ENCODE results near the gene AHI1. TPM values are rescaled to one million over a fixed set of nuclear protein-coding genes. Genes with fewer than 3 reads are reported as not detected.

AHI1 gene
- polyA plus RNA-seq, 2 donors: 3.9 to 8.8 TPM

- Histone ChIP-seq H3K36me3 (ENCODE audit: control insufficient read depth in 2 of 2, insufficient read depth in 2 of 2, low read length in 1 of 2) (no peaks in the 10 kb centered on the region), H3K27ac (ENCODE audit: low read depth in 2 of 2, low read length in 1 of 2) (no peak overlapping the region), H3K4me1 (ENCODE audit: control insufficient read depth in 2 of 2, insufficient read depth in 2 of 2, low read length in 1 of 2) (no peaks in the 10 kb centered on the region), H3K9me3 (ENCODE audit: control insufficient read depth in 2 of 2, insufficient read depth in 1 of 2, low read depth in 1 of 2, low read length in 1 of 2) (no peaks in the 10 kb centered on the region), H3K4me3 (ENCODE audit: low read depth in 1 of 2, low read length in 2 of 2) (no peak overlapping the region), H3K27me3 (ENCODE audit: control insufficient read depth in 1 of 2, insufficient read depth in 2 of 2, low read length in 2 of 2) (no peaks in the 10 kb centered on the region)
- 95 to 97% methylated on average over 1 of the region's 1 CpG for WGBS, 2 donors
Observed at GRCh38 chr6:135328136-135328535, 169.4 kb downstream of the AHI1 start.

GRCh38 chr6:135325624-135326424 lies 171.7 kb downstream of the AHI1 start:
- Histone ChIP-seq H3K4me1 (ENCODE audit: control insufficient read depth in 2 of 2, insufficient read depth in 2 of 2, low read length in 1 of 2) (no peaks in the 10 kb centered on the region), H3K27ac (ENCODE audit: low read depth in 2 of 2, low read length in 1 of 2) (no peak overlapping the region), H3K27me3 (ENCODE audit: control insufficient read depth in 1 of 2, insufficient read depth in 2 of 2, low read length in 2 of 2) (no peaks in the 10 kb centered on the region), H3K4me3 (ENCODE audit: low read depth in 1 of 2, low read length in 2 of 2) (no peak overlapping the region), H3K36me3 (ENCODE audit: control insufficient read depth in 2 of 2, insufficient read depth in 2 of 2, low read length in 1 of 2) (no peaks in the 10 kb centered on the region), H3K9me3 (ENCODE audit: control insufficient read depth in 2 of 2, insufficient read depth in 1 of 2, low read depth in 1 of 2, low read length in 1 of 2) (no peaks in the 10 kb centered on the region)
- WGBS, 2 donors: 81 to 85% methylated on average over 4 of the region's 4 CpGs

- Histone ChIP-seq H3K4me1 (ENCODE audit: control insufficient read depth in 2 of 2, insufficient read depth in 2 of 2, low read length in 1 of 2) (no peaks in the 10 kb centered on the region), H3K27me3 (ENCODE audit: control insufficient read depth in 1 of 2, insufficient read depth in 2 of 2, low read length in 2 of 2) (no peaks in the 10 kb centered on the region), H3K27ac (ENCODE audit: low read depth in 2 of 2, low read length in 1 of 2) (no peak overlapping the region), H3K4me3 (ENCODE audit: low read depth in 1 of 2, low read length in 2 of 2) (no peak overlapping the region), H3K36me3 (ENCODE audit: control insufficient read depth in 2 of 2, insufficient read depth in 2 of 2, low read length in 1 of 2) (no peaks in the 10 kb centered on the region), H3K9me3 (ENCODE audit: control insufficient read depth in 2 of 2, insufficient read depth in 1 of 2, low read depth in 1 of 2, low read length in 1 of 2) (no peaks in the 10 kb centered on the region)
- 95 to 96% methylated on average over 4 of the region's 4 CpGs for WGBS, 2 donors
Observed at GRCh38 chr6:135324531-135324930, 173.0 kb downstream of the AHI1 start.

GRCh38 chr6:135323979-135324378 lies 173.6 kb downstream of the AHI1 start:
- no peak overlapping the region for H3K27ac ChIP-seq (ENCODE audit: low read depth in 2 of 2, low read length in 1 of 2)
- 48 to 73% methylated on average over 2 of the region's 2 CpGs for WGBS, 2 donors
- no peak overlapping the region for H3K4me3 ChIP-seq (ENCODE audit: low read depth in 1 of 2, low read length in 2 of 2)
- no peaks in the 10 kb centered on the region for H3K36me3 ChIP-seq (ENCODE audit: control insufficient read depth in 2 of 2, insufficient read depth in 2 of 2, low read length in 1 of 2)
- H3K9me3 ChIP-seq (ENCODE audit: control insufficient read depth in 2 of 2, insufficient read depth in 1 of 2, low read depth in 1 of 2, low read length in 1 of 2): no peaks in the 10 kb centered on the region
- H3K27me3 ChIP-seq (ENCODE audit: control insufficient read depth in 1 of 2, insufficient read depth in 2 of 2, low read length in 2 of 2): no peaks in the 10 kb centered on the region
- H3K4me1 ChIP-seq (ENCODE audit: control insufficient read depth in 2 of 2, insufficient read depth in 2 of 2, low read length in 1 of 2): no peaks in the 10 kb centered on the region

GRCh38 chr6:135323202-135323668 lies 174.3 kb downstream of the AHI1 start:
- no peaks in the 10 kb centered on the region for H3K27me3 ChIP-seq (ENCODE audit: control insufficient read depth in 1 of 2, insufficient read depth in 2 of 2, low read length in 2 of 2)
- no peak overlapping the region for H3K4me3 ChIP-seq (ENCODE audit: low read depth in 1 of 2, low read length in 2 of 2)
- no peaks in the 10 kb centered on the region for H3K9me3 ChIP-seq (ENCODE audit: control insufficient read depth in 2 of 2, insufficient read depth in 1 of 2, low read depth in 1 of 2, low read length in 1 of 2)
- H3K4me1 ChIP-seq (ENCODE audit: control insufficient read depth in 2 of 2, insufficient read depth in 2 of 2, low read length in 1 of 2): no peaks in the 10 kb centered on the region
- H3K27ac ChIP-seq (ENCODE audit: low read depth in 2 of 2, low read length in 1 of 2): no peak overlapping the region
- no peaks in the 10 kb centered on the region for H3K36me3 ChIP-seq (ENCODE audit: control insufficient read depth in 2 of 2, insufficient read depth in 2 of 2, low read length in 1 of 2)
- 75 to 82% methylated on average over 6 of the region's 6 CpGs for WGBS, 2 donors

- H3K9me3 ChIP-seq (ENCODE audit: control insufficient read depth in 2 of 2, insufficient read depth in 1 of 2, low read depth in 1 of 2, low read length in 1 of 2): no peaks in the 10 kb centered on the region
- H3K27ac ChIP-seq (ENCODE audit: low read depth in 2 of 2, low read length in 1 of 2): no peak overlapping the region
- no peaks in the 10 kb centered on the region for H3K36me3 ChIP-seq (ENCODE audit: control insufficient read depth in 2 of 2, insufficient read depth in 2 of 2, low read length in 1 of 2)
- H3K4me3 ChIP-seq (ENCODE audit: low read depth in 1 of 2, low read length in 2 of 2): no peak overlapping the region
- H3K4me1 ChIP-seq (ENCODE audit: control insufficient read depth in 2 of 2, insufficient read depth in 2 of 2, low read length in 1 of 2): no peaks in the 10 kb centered on the region
- H3K27me3 ChIP-seq (ENCODE audit: control insufficient read depth in 1 of 2, insufficient read depth in 2 of 2, low read length in 2 of 2): no peaks in the 10 kb centered on the region
- 78 to 79% methylated on average over 3 of the region's 3 CpGs for WGBS, 2 donors
Observed at GRCh38 chr6:135322427-135323201, 174.9 kb downstream of the AHI1 start.

GRCh38 chr6:135320721-135321621 lies 176.6 kb downstream of the AHI1 start:
- H3K27ac ChIP-seq (ENCODE audit: low read depth in 2 of 2, low read length in 1 of 2): no peak overlapping the region
- H3K4me3 ChIP-seq (ENCODE audit: low read depth in 1 of 2, low read length in 2 of 2): no peak overlapping the region
- no peaks in the 10 kb centered on the region for H3K27me3 ChIP-seq (ENCODE audit: control insufficient read depth in 1 of 2, insufficient read depth in 2 of 2, low read length in 2 of 2)
- H3K36me3 ChIP-seq (ENCODE audit: control insufficient read depth in 2 of 2, insufficient read depth in 2 of 2, low read length in 1 of 2): no peaks in the 10 kb centered on the region
- no peaks in the 10 kb centered on the region for H3K4me1 ChIP-seq (ENCODE audit: control insufficient read depth in 2 of 2, insufficient read depth in 2 of 2, low read length in 1 of 2)
- WGBS, 2 donors: 87% methylated on average over 8 of the region's 8 CpGs
- H3K9me3 ChIP-seq (ENCODE audit: control insufficient read depth in 2 of 2, insufficient read depth in 1 of 2, low read depth in 1 of 2, low read length in 1 of 2): no peaks in the 10 kb centered on the region

- 82 to 90% methylated on average over 2 of the region's 2 CpGs for WGBS, 2 donors
Observed at GRCh38 chr6:135319819-135320218, 177.7 kb downstream of the AHI1 start.

GRCh38 chr6:135318738-135319469 lies 178.6 kb downstream of the AHI1 start:
- H3K9me3 ChIP-seq (ENCODE audit: control insufficient read depth in 2 of 2, insufficient read depth in 1 of 2, low read depth in 1 of 2, low read length in 1 of 2): no peaks in the 10 kb centered on the region
- no peak overlapping the region for H3K4me3 ChIP-seq (ENCODE audit: low read depth in 1 of 2, low read length in 2 of 2)
- 96 to 98% methylated on average over 8 of the region's 8 CpGs for WGBS, 2 donors
- no peaks in the 10 kb centered on the region for H3K27me3 ChIP-seq (ENCODE audit: control insufficient read depth in 1 of 2, insufficient read depth in 2 of 2, low read length in 2 of 2)
- H3K4me1 ChIP-seq (ENCODE audit: control insufficient read depth in 2 of 2, insufficient read depth in 2 of 2, low read length in 1 of 2): no peaks in the 10 kb centered on the region
- H3K27ac ChIP-seq (ENCODE audit: low read depth in 2 of 2, low read length in 1 of 2): no peak overlapping the region
- H3K36me3 ChIP-seq (ENCODE audit: control insufficient read depth in 2 of 2, insufficient read depth in 2 of 2, low read length in 1 of 2): no peaks in the 10 kb centered on the region

More at GRCh38 chr6:135319819-135320218, 177.7 kb downstream of the AHI1 start:
- no peaks in the 10 kb centered on the region for H3K27me3 ChIP-seq (ENCODE audit: control insufficient read depth in 1 of 2, insufficient read depth in 2 of 2, low read length in 2 of 2)
- H3K4me1 ChIP-seq (ENCODE audit: control insufficient read depth in 2 of 2, insufficient read depth in 2 of 2, low read length in 1 of 2): no peaks in the 10 kb centered on the region
- no peak overlapping the region for H3K4me3 ChIP-seq (ENCODE audit: low read depth in 1 of 2, low read length in 2 of 2)
- H3K27ac ChIP-seq (ENCODE audit: low read depth in 2 of 2, low read length in 1 of 2): no peak overlapping the region
- H3K9me3 ChIP-seq (ENCODE audit: control insufficient read depth in 2 of 2, insufficient read depth in 1 of 2, low read depth in 1 of 2, low read length in 1 of 2): no peaks in the 10 kb centered on the region
- no peaks in the 10 kb centered on the region for H3K36me3 ChIP-seq (ENCODE audit: control insufficient read depth in 2 of 2, insufficient read depth in 2 of 2, low read length in 1 of 2)

Measured in esophagus (tissue), 2 donors.